ENCODE data around the gene GADD45G.

Gene GADD45G

DNA sequence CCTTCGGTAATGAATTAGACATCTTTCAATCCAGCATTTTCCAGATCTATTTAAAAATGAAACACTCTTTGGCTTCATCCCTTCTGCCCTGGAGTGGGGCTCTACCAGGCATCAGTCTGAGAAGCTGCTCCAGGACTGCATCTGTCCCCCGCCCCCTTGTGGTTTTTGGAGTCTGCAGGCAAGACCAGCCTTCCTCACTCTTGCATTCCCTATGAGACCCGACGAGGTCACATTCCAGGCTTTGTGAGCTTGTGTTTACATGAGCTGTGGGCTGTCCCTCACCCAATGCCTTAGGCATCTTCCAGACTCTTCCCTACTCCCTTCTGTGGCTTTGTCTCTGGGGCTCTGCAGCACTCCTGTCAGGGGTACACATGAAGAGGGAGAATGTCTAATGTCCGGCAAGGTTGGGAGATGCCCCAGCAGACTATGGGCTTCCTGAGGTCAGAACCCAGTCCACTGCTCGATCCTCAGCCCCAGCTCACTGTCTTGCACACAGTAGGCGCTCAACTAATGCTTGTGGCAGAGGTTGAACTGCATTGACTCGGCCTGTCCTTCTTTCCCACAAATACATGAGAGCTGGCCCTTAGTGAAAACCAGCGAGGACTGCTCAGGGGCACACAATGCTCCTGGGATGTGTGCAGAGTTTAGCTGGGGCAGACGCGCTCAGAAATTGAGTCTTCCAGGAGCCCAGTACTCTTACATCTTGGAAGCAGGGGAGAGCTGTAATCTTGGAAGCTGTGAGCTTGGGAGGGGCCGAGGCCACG, 11.7 kb upstream of the GADD45G start:
- no peak for FAIRE-seq

GRCh38 chr9:89593727-89594427, 10.9 kb upstream of the GADD45G start:
- FAIRE-seq: no peak

DNA sequence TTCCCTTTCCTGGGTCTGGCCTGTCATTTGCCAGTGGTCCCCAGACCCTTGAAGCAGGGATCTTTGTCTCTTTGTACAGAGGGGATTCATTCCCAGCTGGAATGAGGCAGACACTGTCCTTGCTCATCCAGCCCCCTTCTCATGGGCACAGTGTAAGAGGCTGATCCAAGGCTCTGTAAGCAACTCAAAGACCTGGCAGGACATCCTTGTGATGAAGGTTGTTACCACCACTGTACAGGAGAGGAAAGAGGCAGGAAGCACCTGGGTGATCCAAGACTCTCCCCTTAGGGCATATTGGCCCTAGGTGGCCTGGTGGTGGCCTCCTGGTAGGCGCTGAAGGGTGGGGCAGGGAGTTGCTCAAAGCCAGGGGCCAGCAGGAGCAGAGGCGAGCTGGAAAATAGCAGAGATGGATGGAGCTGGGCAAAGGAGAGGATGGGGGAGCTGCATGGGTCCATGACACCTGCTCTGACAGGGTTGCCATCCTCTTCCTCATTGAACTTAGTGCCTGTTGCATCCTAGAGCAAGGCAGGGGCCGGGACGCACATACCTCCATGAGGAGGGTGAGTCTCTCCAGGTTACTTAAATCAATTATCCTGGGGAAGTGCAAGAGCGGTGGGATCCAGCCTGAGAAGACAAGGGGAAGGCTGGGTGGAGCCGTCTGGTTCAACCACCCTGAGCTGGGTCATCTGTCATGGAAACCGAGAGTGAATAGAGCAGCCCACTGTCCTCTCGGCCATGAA, 9.8 kb upstream of the GADD45G start:
- FAIRE-seq: no peak

DNA sequence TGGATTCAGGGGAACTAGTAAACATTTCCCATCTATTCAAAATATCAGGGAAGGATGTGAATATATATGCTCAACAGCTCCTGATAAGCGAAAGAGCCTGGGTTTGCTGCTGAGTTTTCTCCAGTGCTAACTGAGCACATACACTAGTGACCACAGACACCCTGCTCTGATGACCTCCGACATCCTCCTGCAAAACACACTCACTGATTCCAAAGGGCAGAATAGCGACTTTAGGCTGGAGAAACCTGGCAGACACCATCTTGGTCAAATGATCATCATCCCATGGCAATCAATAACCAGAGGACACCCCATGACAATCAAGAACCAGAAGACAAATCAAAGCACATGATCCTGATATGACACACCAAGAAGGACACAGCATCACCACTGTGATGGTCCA, 9.2 kb upstream of the GADD45G start:
- no peak for FAIRE-seq

DNA sequence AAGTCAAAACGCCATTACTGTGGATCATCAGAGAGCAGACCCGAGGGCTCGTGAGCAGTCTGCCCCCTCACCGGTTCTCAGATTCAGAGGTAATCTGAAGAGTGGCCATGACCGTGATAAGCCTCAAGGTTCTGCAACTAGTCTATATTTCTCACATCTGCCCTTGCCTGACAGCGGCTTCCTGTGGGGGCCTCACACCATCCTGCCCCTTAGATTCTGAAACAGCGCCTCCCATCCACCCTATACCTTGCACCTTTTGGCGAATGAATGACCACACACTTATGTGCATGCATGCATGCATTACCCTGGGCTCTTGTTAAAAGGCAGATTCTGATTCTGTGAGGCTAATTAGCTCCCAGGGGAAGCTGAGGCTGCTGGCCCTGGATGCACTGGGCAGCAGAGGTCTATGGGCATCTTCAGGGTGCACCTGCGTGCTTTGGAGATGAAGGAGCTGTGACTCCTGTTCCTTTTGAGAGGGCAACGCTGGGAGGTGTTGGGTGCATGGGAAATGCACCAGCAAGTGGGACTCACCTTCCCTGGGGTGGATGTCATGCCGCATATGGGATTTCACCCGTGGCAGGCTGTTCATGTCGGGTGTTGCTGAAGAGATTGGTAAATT, 7.8 kb upstream of the GADD45G start:
- FAIRE-seq: no peak

- no peak for FAIRE-seq
Observed at GRCh38 chr9:89597711-89598362, 7.0 kb upstream of the GADD45G start.

GRCh38 chr9:89598363-89598713, 6.5 kb upstream of the GADD45G start:
- FAIRE-seq: no peak

- FAIRE-seq: no peak
Observed at GRCh38 chr9:89598926-89599325, 5.9 kb upstream of the GADD45G start.

DNA sequence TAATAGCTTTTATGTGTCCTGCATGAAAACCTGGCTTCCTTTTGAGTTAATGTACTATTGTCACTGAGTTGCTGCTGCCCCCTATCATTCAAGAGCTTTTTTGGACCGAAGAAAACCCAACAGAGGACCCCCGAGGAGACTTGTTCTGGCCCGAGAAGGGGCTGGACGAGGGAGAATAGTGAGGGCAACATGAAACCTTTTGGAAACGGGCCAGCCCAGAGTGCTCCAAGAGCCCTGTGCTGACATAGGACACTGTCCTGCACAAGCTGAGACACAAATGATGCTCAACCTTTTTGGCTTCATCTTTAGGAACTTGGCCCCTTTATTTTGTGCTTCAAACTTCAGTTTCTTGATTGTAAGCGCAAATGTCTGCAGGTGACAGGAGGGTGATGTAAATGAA, 4.0 kb upstream of the GADD45G start:
- no peak for FAIRE-seq

DNA sequence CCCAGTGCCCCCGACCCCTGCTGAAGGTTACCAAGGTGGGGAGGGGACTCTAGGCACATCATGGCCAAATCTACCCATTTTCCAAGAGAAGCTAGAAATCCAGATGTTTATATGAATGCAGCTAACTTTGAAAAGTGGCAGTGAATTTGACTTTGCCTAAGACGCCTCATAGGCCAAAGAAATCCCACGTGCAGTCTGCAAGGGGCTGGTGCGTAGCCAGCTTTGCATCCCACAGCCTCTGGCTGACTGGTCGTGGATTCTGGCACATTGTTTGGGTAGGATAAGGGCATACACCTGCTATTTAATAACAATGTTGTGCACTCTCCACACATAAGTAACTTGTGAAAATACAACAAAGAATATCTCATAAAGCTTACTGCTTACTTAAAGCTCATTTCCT, 3.5 kb upstream of the GADD45G start:
- FAIRE-seq: no peak

DNA sequence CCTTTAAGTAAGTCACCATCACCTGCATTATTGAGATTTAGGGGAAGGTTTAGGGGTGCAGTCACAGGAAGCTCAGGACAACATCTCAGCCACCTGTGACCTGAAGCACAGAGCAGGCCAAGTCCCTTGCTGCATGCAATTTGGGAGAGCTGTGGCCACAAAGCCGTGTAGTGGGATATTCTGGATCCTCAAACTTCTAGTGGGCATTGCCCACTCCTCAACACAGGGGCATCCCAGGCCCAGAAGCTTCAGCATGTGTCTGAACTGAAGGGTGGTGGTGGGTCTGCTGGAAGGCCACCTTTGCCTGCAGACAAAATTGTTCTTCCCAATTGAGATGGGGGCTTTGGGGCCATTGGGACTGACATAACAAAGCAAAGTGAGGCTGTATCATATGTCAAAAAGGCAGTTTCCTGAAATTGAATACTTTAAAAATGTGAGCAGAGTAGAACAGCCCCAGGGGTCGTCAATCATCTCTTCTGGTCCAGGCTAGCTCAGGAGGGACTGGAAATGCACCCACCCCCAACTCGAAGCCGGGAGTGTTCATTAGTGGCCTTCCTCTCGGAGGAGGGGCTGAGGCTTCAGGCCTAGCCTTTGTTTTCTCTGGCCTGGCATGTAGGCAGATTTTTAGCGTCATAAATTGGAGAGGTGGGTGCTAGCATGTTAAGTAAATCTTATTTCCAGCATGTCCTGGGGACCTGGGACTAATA, 2.8 kb upstream of the GADD45G start:
- no peak for FAIRE-seq

DNA sequence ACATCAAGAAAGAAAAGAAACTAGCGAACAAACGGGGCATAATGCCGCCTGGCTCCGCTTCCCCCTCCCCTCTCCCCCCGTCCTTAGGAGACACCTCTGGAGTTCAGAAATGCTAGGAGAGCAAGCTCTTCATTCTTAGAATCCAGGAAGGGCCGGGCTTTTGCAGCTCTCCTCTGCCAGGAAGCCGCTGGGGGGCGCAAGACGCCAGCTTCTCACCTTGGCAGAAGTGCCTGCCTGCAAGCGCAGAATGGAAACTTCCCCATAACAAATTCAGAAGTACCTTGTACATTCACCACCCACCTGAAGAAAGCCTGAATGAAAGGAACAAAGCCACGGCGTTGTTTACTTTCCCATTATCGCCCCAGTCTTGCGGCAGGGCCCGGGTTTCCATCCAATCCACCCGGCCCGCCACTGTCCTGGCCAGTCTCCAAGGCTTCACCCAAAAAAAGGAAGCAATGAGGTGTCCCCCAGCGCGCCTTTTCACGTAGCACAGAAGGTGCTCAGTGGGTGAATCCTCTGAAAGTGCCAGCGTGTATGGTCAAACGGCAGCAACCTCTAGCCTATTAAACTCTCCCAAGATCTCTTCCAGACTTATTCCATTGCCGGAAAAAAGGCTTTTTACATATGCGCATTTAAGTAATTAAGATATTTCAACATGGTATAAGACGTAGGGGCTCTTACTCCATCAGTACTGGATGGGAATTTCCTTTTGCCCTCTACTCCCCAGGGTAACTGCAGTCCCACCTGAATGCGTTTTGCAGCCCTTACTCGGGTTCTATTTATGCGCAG, 1.6 kb upstream of the GADD45G start:
- FAIRE-seq: no peak

GRCh38 chr9:89603767-89604665, 796 bp upstream of the GADD45G start:
- FAIRE-seq: no peak

DNA sequence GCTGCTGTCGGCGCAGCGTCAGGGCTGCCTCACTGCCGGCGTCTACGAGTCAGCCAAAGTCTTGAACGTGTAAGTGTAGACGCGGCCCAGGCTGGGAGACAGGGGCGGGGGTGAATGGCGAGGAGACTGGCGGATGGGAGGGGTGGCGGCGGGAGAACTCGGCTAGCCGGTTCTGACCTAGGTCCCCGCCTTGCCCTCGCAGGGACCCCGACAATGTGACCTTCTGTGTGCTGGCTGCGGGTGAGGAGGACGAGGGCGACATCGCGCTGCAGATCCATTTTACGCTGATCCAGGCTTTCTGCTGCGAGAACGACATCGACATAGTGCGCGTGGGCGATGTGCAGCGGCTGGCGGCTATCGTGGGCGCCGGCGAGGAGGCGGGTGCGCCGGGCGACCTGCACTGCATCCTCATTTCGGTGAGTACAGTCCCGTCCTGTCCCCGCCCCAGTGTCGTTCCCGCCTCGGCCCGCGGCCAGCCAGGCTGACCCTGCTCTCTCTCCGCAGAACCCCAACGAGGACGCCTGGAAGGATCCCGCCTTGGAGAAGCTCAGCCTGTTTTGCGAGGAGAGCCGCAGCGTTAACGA, 745 bp downstream of the GADD45G start:
- FAIRE-seq: no peak

DNA sequence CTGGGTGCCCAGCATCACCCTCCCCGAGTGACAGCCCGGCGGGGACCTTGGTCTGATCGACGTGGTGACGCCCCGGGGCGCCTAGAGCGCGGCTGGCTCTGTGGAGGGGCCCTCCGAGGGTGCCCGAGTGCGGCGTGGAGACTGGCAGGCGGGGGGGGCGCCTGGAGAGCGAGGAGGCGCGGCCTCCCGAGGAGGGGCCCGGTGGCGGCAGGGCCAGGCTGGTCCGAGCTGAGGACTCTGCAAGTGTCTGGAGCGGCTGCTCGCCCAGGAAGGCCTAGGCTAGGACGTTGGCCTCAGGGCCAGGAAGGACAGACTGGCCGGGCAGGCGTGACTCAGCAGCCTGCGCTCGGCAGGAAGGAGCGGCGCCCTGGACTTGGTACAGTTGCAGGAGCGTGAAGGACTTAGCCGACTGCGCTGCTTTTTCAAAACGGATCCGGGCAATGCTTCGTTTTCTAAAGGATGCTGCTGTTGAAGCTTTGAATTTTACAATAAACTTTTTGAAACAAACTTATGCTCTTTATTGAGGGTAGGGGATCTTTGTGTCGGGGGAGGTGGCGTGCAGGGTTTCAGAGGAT, 1.3 kb downstream of the GADD45G start:
- FAIRE-seq: no peak

DNA sequence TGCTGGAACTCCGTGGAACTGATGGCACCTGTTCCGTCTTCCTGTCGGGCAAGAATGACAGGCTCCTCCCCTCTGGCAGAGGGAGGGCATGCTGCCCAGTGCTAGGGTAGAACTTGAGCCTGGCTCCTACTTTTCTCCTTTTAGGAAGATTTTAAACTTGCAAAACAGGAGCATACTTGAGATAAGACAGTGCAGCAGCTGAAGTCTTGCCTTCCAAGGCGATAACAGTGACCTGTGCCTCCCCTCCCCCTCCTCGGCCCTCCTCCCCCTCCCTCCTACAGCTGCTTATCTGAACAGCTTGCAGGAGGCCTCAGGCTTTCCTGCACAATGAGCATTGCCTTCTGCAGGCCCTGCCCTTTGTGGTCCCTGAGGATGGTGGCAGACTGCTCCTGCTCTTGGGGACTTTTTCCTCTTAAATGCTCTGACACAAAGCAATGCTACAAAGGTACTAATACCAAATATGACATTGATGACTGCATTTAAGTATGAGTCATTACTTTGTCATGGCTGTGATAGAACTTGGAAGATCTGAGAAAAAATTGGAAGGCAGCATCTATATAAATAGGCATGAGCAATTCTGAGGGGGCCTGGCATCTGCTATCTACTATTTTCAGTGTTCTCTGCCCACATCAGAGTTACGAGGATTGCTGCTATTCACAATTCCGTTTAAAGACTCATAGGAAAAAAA, 2.0 kb downstream of the GADD45G start:
- FAIRE-seq: no peak

DNA sequence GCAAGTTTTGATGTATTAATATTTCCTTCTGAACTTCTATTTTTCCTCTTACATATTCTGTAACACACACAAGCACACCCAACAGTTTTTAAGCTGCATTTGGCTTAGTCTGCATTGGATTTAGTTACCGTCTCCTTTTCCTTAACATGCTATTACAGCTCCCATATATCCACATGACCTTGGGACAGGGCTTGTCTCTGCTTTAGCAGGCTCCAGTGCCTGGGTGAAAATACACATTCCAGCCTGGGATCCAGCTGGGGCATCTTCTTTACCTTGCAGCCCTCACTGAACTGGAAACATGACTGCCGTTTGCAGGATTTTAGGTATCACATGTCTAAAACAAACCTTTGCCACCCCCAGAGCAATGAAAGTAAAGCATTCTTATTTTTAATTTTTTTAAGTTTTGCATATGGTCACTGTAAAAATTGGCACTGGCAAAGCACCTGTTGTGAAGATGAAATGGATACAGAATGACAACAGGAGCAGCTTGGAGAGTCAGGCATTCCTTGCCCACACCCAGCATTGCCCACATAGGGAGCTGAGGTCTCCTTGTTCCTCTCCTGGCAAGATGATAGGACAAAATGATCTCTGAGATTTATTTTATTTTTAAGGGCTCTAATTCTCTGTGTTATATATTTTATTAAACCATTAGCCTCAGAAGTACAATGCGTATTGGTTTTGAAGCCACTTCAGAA, 4.0 kb downstream of the GADD45G start:
- no peak for FAIRE-seq

- FAIRE-seq: no peak
Observed at GRCh38 chr9:89609426-89610006, 4.7 kb downstream of the GADD45G start.

Data from endometrium (tissue), 2 donors.